Ishikawa (cell line): ENCODE data around the gene SMIM38.

Experiments
- CEBPB ChIP-seq: IDR thresholded peaks from 2 replicates; pipeline ENCODE4 v1.6.1; 2012
- CREB1 ChIP-seq: IDR thresholded peaks from 2 replicates; pipeline ENCODE4 v1.6.1; 2012; ENCODE audit warnings: low read depth
- EGR1 ChIP-seq: IDR thresholded peaks from 2 replicates; pipeline ENCODE4 v1.6.1; 2012
- EP300 ChIP-seq: IDR thresholded peaks from 2 replicates; pipeline ENCODE4 v1.6.1; 2012; ENCODE audit warnings: borderline replicate concordance
- FOXM1 ChIP-seq: IDR thresholded peaks from 2 replicates; pipeline ENCODE4 v1.6.1; 2012; ENCODE audit warnings: low read depth, borderline replicate concordance
- NFIC ChIP-seq: IDR thresholded peaks from 2 replicates; pipeline ENCODE4 v1.6.1; 2012
- RAD21 ChIP-seq: IDR thresholded peaks from 2 replicates; pipeline ENCODE4 v1.6.1; 2012; ENCODE audit warnings: low read depth
- TAF1 ChIP-seq: IDR thresholded peaks from 2 replicates; pipeline ENCODE4 v1.6.1; 2012; ENCODE audit warnings: low read depth, mild to moderate bottlenecking
- TCF12 ChIP-seq: IDR thresholded peaks from 2 replicates; pipeline ENCODE4 v1.6.1; 2012; ENCODE audit warnings: low read depth
- TEAD4 ChIP-seq: IDR thresholded peaks from 2 replicates; pipeline ENCODE4 v1.6.1; 2012
- USF1 ChIP-seq: IDR thresholded peaks from 2 replicates; pipeline ENCODE4 v1.6.1; 2012
- YY1 ChIP-seq: IDR thresholded peaks from 2 replicates; pipeline ENCODE4 v1.6.1; 2012; ENCODE audit warnings: low read depth
- ZBTB7A ChIP-seq: IDR thresholded peaks from 2 replicates; pipeline ENCODE4 v1.6.1; 2012; ENCODE audit warnings: low read depth
- TF ChIP-seq, protein P1 (sequence below): IDR thresholded peaks from 2 replicates; pipeline ENCODE4 v1.6.1; 2012; ENCODE audit warnings: low read depth, mild to moderate bottlenecking
- TF ChIP-seq, protein P2 (sequence below): IDR thresholded peaks from 2 replicates; pipeline ENCODE4 v1.6.1; 2012

SMIM38 gene

DNA sequence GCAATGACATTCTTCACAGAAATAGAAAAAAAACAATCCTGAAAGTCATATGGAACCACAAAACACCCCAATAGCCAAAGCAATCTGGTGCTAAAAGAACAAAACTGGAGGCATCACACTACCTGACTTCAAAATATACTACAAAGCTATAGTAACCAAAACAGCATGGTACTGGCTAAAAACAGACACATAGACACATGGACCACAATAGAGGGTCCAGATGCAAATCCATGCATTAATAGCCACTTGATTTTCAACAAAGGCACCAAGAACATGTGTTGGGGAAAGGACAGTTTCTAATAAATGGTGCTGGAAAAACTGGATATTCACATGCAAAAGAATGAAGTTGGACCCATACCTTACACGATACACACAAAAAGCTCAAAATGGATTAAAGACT lies 27.9 kb upstream of the SMIM38 start:
- TF ChIP-seq, protein P1, sequence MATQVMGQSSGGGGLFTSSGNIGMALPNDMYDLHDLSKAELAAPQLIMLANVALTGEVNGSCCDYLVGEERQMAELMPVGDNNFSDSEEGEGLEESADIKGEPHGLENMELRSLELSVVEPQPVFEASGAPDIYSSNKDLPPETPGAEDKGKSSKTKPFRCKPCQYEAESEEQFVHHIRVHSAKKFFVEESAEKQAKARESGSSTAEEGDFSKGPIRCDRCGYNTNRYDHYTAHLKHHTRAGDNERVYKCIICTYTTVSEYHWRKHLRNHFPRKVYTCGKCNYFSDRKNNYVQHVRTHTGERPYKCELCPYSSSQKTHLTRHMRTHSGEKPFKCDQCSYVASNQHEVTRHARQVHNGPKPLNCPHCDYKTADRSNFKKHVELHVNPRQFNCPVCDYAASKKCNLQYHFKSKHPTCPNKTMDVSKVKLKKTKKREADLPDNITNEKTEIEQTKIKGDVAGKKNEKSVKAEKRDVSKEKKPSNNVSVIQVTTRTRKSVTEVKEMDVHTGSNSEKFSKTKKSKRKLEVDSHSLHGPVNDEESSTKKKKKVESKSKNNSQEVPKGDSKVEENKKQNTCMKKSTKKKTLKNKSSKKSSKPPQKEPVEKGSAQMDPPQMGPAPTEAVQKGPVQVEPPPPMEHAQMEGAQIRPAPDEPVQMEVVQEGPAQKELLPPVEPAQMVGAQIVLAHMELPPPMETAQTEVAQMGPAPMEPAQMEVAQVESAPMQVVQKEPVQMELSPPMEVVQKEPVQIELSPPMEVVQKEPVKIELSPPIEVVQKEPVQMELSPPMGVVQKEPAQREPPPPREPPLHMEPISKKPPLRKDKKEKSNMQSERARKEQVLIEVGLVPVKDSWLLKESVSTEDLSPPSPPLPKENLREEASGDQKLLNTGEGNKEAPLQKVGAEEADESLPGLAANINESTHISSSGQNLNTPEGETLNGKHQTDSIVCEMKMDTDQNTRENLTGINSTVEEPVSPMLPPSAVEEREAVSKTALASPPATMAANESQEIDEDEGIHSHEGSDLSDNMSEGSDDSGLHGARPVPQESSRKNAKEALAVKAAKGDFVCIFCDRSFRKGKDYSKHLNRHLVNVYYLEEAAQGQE, result no peak
- TF ChIP-seq USF1 (no peak), TAF1 (no peak)
- TF ChIP-seq, protein P2, sequence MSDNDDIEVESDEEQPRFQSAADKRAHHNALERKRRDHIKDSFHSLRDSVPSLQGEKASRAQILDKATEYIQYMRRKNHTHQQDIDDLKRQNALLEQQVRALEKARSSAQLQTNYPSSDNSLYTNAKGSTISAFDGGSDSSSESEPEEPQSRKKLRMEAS, result no peak

DNA sequence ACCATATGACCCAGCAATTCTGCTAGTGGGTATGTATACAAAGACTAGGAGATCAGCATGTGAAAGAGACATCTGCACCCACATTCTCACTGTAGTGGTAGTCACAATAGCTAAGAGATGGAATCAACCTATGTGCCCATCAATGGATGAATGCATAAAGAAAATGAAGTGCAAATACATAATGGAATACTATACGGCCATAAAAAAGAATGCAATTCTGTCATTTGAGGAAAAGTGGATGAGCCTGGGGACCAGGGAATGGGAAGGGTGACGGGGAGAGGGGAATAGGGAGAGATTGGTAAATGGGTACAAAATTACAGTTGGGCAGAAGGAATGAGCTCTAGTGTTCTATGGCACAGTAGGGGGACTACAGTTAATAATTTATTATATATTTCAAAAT lies 26.7 kb upstream of the SMIM38 start:
- TF ChIP-seq NFIC (no peak), YY1 (no peak), CREB1 (no peak), TCF12 (no peak), ZBTB7A (no peak), EP300 (no peak), EGR1 (no peak), TAF1 (no peak), RAD21 (no peak), TEAD4 (no peak), USF1 (no peak), CEBPB (no peak), FOXM1 (no peak)
- TF ChIP-seq, protein P1, result no peak
- TF ChIP-seq, protein P2, result no peak

- no peak for TF ChIP-seq TEAD4
- TF ChIP-seq YY1, result no peak
- TF ChIP-seq, protein P1, result no peak
- TF ChIP-seq FOXM1, result no peak
- no peak for TF ChIP-seq CEBPB
- no peak for TF ChIP-seq EGR1
- no peak for TF ChIP-seq CREB1
- TF ChIP-seq TCF12, result no peak
- TF ChIP-seq TAF1, result no peak
- TF ChIP-seq, protein P2, result no peak
Observed at GRCh38 chr11:69129647-69130046, 26.1 kb upstream of the SMIM38 start.

GRCh38 chr11:69130654-69131053 lies 25.1 kb upstream of the SMIM38 start:
- TF ChIP-seq EP300 (0 out of 2 replicates have a peak, but pooled peaks have one; percentile 10), TAF1 (no peak), TCF12 (peak; percentile 12; the same call in 1 of the 2 replicates), CEBPB (no peak), FOXM1 (no peak), EGR1 (no peak), ZBTB7A (no peak)

DNA sequence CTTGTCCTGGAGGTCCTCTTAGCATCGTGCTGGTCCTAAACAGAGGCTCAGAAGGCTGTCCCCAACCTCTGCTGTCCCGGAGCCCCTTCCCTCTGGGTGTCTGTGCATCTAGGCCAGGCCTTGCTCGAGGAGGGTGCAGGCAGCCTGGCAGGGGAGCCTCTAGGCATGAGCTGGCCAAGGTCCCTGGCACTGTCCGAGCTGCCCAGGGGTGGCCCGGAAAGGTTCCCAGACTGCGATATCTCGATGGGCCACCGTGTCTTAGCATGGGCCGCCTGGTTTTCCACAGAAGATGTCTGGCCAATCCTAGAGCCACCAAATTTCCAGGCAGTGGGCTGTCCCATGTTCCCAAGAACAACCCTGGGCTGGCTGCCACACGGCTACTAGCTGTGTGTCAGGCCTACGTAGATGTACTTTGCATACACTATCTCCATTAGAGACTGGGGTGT lies 24.6 kb upstream of the SMIM38 start:
- no peak for TF ChIP-seq USF1
- TF ChIP-seq, protein P1, result peak; percentile 5; the same call in 1 of the 2 replicates
